Measurements from ENCODE around the gene ICA1L.
"Not testable (repeated sequence)": the region's sequence is repeated elsewhere in the genome, so short reads cannot be mapped to it uniquely, and the experiment has no call there.

The ICA1L gene

DNA sequence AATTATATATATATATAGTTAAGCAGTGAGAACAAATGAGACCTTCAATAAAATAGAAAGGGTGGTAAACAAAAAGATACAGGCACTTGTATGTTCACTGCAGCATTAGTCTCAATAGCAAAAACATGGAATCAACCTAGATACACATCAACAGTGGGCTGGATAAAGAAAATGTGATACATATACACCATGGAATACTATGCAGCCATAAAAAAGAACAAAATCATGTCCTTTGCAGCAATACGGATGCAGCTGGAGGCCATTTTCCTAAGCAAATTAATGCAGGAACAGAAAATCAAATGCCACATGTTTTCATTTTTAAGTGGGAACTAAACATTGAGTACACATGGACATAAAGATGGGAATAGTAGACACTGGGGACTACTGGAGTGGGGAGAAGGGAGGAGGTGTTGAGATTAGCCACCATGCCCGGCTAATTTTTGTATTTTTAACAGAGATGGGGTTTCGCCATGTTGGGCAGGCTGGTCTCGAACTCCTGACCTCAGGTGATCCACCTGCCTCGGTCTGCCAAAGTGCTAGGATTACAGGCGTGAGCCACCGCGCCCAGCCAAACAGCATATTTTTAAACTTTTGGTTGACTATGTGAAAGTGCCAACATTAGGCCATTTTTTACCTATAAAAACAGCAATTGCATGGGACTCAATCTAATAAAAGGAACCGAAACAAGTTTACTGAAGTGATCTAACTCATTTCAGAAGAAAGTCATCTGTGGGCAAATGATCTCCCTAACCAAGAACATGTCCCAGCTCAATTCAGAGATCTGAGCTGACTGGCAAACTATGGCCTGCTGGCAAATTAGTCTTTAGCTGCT is 23.7 kb downstream of the ICA1L start:
- DNase-seq: peak in 1 of 2 donors; percentile 34

DNA sequence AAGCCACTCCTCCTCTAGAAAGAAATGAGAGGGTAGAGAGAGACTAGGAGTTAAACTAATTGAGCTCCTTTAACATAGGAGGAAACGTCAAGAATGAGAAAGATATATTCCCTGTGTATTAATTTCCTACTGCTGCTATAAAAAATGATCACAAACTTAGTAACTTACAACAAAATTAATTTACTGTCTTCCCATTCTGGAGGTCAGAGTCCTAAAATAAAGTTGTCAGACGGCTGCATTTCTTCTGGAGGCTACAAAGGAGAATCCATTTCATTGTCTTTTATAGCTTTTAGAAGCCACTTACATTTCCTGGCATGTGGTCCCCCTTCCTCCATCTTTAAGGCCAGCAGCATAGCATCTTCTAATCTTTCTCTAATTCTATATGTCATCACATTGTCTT is 26.9 kb downstream of the ICA1L start:
- no peak for DNase-seq

DNA sequence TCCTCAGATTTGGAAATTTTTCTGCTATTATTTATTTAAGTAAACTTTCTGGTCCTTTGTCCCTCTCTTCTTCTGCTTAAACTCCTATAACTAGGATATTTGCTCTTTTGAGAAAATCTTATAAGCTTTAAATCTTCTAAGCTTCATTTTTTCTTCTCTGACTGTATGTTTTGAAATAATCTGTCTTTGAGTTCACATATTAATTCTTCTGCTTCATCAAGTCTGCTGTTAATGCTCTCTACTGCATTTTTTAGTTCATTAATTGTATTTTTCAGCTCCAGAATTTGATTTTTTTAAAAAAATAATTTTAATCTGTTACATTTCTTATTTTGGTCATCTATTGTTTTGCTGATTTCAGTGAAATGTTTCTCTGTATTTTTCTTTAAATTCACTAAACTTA is 28.9 kb downstream of the ICA1L start:
- DNase-seq: no peak

DNA sequence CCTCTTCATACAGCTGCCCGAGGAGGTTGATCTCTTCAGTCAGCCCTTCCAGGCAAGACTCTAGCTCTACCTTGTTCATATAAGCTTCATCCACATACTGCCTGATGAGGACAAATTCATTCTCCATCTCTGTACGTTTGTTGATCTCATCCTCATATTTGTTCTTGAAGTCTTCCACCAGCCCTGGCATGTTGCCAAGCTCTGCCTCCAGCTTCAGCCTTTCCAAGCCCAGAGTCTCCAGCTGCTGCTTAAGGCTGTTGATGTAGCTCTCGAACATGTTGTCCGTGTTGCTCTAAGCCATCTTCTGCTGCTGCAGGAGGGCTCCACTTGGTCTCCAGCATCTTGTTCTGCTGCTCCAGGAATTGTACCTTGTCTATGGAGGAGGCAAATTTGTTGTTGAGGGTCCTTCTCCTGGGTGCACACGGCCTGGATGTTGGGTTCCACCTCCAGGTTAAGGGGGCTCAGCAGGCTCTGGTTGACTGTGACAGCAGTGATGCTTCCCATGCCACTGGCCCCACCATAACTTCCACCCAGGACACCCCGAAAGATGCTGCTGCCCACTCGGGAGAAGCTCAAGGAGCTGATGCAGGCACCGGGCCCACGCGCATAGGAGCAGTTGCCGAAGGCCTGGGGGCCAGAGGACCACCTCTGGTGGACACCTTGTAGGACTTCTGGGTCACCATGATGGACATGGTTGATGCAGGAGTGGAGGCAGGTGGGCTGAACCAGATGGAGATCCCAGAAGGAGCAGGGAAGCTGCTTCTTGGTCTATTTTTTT is 30.3 kb downstream of the ICA1L start:
- DNase-seq: no peak

DNA sequence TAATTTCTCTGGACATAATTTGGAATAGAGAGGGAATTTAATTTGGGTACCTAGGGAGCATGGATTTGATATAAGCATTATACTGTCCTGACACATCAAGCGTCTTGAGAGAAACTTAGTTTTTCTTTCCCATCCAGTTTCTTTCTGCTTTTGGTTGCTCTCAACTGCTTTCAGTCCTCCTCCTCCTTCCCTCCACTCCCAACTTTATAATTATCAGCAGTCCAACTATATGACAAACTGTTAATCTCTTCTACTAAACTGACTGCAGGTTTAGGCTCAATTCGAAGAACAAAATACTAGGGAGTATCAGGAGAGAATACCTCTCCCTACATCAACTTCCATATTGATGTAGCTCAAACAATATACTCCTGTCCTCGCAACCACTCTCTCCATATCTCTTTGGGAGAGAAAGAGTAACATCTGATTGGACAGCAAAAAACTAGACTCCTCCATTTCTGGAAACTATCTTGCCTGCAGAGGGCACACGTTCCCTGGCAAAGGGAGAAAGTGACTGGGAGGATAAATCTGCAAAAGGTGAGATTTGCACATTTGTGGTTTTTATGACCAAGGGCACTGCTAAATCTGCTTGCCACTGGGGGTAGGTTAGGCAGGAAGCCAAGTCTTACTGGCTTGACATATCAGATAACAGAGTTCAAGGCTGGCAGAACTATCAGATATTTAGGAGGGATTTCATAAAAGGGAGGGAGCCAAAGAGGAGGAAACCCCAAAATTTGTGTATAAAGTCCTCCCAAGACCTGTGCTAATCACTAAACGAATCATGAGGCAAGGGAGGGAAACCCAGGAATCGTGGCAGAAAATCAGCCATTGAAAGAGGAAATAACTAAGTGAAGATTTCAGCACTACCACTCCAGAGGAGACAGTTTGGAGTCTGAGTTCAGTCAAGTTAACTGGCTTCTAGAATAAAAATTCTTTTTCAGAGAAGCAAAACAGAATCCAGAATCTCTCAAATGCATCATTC is 40.0 kb downstream of the ICA1L start:
- peak; percentile 54 for DNase-seq

DNA sequence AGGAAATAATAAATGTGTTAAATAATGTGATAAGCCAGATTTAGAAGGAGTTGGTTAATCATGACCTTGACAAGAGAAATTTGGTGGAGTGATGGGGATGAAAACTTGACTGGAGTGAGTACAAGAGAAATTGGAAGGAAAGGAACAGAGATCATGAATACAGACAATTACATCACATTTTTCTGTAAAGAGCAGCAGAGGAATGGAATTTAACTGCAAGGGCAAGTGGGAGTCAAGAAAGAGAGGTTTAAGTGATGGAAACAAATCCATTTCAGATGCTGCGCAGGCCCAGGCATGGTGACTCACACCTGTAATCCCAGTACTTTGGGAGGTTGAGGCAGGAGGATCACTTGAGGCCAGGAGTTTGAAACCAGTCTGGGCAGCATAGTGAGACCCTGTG is 46.7 kb downstream of the ICA1L start:
- no peak for DNase-seq

DNA sequence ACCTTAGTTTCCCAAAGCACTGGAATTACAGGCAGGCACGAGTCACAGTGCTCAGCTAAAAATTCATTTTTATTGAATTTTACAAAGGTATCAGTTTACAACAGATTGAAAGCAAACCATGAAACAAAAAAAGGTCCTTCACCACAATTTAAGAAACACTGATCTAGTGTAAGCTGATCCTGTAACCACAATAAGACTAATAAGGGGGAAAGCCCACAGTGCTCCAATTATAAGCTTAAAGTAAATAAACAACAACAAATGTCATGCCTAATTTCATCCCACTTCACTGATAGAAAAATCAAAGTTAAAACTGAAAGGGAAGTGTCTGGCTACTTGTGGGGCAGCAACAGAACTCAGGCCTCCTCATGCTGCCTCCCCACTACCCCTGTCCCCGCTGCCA is 49.2 kb downstream of the ICA1L start:
- DNase-seq: no peak

DNA sequence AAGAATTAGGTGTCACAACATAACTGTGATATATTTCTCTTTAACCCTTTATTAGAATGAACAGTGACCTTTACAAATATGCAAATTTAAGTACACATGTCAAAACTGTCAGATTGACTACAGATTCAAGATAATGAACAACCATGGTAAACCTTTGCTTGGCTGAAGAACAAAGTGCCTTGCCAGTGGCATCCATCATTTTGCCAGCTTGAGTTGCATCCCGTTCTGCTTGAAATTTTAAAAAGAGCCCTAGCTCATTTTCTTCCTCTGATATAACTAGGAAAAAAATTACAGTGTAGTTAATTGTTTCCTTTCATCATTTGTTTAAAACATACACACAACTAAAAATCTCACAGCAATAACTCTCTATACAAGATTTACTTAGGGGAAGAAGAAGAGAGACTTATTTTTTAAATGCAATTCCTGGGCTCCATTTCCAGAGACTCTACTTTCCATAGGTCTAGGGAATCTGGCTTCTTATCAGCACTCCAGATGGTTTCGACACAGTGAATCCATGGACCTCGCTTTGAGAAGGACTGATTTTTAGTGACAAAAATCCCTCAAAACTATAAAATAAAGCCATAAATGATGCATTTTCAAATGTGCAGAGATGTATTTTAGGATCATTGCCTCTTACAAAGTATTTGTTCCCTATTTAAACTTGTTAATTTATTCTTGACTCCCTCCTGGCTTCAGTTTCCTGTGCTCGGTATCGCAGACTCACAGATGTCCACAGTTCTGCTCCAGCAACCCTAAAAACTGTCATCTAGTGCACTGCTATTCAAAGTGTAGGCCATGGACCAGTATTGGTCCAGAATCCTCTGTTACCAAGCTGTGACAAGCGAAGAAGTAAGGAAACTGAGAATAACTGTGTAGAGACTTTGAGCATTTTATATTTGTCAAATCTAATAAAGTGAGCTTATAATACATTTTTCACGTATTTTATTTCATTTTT is 50.1 kb downstream of the ICA1L start:
- DNase-seq: no peak

DNA sequence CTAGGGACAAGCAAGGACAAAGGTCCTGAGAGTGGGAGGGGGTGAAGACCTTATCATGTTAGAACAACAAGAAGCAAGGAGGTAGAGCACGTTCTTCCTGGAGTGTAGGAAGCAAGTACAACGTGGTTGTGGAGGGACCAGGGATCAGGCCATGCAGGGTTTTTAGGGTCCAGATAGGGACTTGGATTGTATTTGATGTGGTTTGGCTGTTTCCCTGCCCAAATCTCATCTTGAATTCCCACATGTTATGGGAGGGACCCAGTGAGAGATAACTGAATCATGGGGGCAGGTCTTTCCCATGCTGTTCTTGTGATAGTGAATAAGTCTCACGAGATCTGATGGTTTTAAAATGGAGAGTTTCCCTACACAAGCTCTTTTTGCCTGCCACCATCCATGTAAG is 53.2 kb downstream of the ICA1L start:
- DNase-seq: no peak

DNA sequence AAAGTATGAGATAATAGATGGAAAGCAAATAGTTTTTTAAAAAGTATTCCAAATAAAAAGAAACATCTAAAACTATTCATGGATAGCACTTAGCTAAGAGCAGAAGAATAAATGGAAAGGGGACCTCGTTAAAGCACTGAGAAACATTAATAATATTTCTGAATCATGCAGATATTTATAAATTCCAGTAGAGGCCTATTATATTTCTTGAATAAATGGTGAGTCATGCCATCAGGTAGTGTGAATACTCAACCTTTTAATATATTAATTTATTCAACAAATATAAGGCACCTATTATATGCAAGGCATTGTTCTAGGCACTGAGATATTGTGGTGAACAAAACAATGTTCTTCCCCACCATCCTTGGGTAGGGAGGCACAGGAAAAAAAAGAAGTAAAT is 53.8 kb downstream of the ICA1L start:
- DNase-seq: no peak

DNA sequence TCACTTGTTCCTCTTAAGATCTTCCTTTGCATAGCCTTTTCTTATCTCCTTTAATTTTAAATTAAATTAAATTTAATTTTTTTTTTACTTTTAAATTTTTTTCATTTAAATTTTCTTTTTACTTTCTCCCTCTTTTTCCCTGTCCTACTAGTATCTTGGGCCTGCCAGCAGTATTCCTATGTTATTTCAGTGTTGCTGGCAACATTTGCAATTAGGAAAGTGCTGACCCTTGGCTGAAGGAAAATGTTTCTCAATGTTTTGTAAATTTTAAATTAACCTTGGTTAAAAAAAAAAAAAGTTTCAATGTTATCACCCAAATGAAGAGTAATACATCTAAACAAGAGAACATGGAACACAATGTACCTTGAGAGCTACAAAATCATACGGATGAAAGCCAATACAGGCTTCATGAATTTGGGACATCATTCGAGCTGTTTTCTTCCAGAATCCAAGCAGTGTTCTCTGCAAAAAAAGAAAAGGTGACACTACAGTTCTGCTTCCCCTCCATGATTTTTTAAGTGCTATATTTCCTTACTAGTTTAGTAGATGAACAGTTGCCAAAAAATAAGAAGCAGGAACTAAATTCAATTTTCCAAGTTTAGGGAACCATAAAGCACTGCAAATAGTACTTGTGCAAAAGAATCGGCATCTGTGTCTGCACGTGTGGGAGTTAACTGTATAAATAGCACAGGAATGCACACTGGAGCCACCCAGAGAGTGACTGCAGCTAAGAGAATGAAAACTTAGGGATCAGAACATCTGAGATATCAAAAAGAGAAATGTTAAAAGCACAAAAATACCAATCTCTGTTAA is 55.8 kb downstream of the ICA1L start:
- DNase-seq: peak; percentile 10 to 18

DNA sequence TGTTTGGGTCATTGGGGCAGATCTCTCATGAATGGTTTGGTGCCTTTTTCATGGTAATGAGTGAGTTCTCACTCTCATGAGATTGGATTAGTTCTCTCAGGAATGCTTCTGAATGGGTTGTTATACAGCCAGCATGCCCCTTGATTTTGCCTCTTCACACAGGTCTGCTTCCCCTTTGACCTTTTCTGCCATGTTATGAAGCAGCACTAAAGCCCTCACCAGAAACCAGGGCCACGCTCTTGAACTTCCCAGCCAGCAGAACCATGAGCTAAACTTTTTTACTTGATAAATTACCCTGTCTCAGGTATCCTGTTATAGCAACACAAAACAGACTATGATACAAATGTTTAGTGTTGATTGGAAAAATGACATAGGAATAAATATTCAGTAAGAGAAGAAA is 57.3 kb downstream of the ICA1L start:
- DNase-seq: no peak

DNA sequence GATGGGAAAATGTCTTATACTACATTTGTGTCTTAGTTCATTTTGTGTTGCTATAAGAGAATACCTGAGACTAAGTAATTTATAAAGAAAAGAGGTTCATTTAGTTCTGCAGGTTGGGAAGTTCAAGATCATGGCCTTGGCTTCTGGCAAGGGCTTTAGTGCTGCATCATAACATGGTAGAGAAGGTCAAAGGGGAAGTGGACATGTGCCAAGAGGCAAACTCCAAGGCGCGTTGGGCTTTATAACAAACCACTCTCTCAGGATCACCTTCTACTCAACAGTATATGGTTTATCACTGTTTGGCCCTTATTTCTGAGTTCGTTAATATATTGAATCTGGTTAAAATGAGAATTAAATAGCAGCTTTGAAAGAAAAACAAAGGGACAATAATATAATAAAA is 58.2 kb downstream of the ICA1L start:
- no peak for DNase-seq

DNA sequence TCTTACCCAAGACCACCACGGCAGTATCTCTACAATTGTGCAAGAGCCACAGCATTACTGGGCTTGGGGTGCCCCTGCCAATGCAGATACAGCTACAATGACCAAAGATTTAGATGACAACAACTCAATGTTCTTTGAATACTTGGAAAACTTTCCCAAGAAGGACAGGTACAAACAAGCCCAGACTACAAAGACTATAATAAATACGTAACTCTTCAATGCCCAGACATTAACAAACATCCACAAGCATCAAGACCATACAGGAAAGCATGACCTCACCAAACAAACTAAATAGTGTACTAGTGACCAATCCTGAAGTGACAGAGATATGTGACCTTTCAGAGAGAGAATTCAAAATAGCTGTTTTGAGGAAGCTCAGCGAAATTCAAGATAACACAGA is 62.8 kb downstream of the ICA1L start:
- DNase-seq: no peak

DNA sequence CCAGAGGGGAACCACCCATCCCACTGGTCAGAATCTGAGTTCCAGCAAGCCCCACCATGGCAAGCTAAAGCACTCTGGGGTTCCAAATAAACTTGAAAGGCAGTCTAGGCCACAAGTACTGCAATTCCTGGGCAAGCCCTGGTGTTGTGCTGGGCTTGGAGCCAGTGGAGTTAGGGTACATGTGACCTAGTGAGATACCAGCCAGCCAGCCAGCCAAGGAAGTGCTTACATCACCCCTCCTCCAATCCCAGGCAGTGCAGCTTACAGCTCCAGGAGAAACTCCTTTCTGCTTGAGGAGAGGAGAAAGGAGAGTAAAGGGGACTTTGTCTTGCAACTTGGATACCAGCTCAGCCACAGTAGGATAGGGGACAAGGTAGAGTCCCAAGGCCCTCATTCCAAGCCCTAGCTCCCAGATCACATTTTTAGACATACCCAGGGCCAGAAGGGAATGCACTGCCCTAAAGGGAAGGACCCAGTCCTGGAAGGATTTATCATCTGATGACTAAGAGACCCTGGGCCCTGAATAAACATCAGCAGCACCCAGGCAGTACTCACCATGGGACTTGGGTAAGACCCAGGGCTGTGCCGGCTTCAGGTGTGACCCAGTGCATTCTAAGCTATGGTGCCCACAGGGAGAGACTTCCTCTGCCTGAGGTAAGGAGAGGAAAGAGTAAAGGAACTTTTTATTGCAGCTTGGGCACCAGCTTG is 64.0 kb downstream of the ICA1L start:
- DNase-seq: not testable (repeated sequence)

DNA sequence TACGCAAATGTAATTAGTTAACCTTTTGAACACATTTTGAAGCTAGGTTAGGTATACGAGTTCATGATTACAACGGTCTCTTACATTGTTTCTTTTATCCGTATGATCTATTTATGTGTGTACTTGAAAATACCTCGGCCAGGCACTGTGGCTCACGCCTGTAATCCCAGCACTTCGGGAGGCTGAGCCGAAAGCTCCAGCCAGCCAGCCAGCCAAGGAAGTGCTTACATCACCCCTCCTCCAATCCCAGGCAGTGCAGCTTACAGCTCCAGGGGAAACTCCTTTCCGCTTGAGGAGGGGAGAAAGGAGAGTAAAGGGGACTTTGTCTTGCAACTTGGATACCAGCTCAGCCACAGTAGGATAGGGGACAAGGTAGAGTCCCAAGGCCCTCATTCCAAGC is 65.7 kb downstream of the ICA1L start:
- DNase-seq: not testable (repeated sequence)

DNA sequence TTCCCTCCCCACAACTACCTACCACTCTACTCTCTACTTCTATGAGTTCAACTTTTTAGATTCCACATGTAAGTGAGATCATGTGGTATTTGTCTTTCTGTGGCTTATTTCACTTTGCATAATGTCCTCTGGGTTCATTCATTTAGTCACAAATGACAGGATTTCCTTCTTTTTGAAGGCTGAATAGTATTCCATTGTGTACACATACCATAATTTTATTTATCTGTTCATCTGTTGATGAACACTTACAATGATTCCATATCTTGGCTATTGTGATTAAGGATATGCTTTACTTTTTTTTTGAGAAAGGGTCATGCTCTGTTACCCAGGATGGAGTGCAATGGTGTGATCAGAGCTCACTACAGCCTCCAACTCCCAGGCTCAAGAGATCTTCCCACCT is 73.6 kb downstream of the ICA1L start:
- DNase-seq: no peak

DNA sequence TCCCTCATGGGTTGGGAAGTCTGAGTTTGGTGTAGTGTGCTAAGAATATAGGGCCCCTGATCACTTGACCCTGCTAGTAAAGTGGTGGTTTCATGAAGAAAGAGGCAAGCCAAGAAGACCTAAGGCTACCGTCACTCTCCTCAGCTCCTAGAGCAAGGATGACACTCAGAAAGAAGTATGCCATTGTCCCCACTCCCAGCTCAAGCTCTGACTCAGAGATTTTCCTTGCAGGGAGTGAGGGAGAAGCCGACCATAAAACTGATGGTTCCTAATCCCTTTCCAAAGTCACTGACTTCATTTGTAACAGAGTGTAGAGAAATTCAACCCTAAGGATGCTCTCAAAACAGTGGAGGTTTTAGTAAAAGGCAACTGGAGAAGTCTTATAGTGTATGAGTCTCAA is 80.9 kb downstream of the ICA1L start:
- DNase-seq: no peak

DNA sequence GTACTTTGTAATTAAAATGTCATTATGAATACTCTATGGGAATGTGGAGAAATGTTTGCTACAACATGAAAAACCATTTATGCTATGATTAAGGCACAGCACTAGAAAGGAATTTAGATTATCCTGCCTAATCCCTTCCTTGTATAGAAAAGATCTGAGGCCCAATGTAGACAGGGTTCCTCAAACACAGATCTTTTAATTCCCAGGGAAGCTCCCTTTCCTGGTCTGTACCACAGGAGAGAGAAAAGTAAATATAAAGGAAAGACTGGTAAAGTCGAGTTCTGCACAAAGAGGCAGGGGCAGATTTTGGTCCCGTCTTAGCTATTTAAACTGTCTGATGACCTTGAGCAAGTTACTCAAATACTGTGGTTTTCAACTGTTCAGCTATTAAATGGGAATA is 84.7 kb downstream of the ICA1L start:
- no peak for DNase-seq

DNA sequence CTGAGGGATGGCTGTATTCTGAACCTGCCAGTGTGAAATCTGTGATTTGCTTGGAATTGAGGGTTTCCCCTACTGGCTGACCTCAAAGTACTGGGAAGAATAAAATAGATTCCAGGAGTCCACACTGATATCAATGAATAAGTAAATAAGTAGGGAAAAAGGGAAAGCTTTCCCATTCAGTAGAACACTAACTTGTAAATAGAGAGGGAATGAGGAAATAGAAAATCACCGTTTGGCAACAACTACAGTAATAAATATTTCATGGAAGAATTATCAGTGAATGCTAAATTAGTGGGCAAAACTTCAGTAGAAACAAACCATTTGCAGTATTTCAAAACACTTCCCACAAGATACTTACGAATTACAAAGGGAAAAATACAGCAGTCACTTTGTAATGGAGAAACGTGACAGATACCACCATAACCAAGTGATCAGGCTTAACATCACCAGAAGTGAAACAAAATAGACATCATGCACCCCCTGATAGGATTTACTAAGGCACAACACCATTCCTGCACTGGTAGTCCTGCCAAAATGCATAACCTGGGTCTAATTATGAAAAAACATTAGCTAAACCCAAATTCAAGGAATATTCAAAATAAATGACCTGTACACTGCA is 88.5 kb downstream of the ICA1L start:
- no peak for DNase-seq

Measured in inflammatory macrophage (primary cell).